Parathyroid adenoma (tissue), 2 donors: ENCODE measurements around the gene LMNA.
A peak's percentile ranks its signal among the peaks of the same experiment; 100 is the strongest.

Source experiments
- H2AFZ ChIP-seq: fragments of 300-600 bp; sonication (generic); one replicate; pipeline ENCODE4 v1.7.0; 2017; ENCODE audit warnings: antibody characterized with exemption, mild to moderate bottlenecking
- H3K27ac ChIP-seq: fragments of 300-600 bp; sonication (generic); one replicate; pipeline ENCODE4 v1.7.0; 2017
- H3K27me3 ChIP-seq: fragments of 300-600 bp; sonication (generic); one replicate; pipeline ENCODE4 v1.7.0; 2017; ENCODE audit warnings: low read length; ENCODE audit not compliant: control insufficient read depth, insufficient read depth
- H3K36me3 ChIP-seq: fragments of 300-600 bp; sonication (generic); one replicate; pipeline ENCODE4 v1.7.0; 2017; ENCODE audit warnings: low read length; ENCODE audit not compliant: control insufficient read depth, insufficient read depth
- H3K4me1 ChIP-seq: fragments of 300-600 bp; sonication (generic); one replicate; pipeline ENCODE4 v1.7.0; 2017; ENCODE audit warnings: control low read depth
- H3K4me2 ChIP-seq: fragments of 300-600 bp; sonication (generic); one replicate; pipeline ENCODE4 v1.7.0; 2017; ENCODE audit warnings: low read length
- H3K4me3 ChIP-seq: fragments of 300-600 bp; sonication (generic); one replicate; pipeline ENCODE4 v1.7.0; 2017; ENCODE audit warnings: low read depth, low read length
- H3K79me2 ChIP-seq: fragments of 300-600 bp; sonication (generic); one replicate; pipeline ENCODE4 v1.7.0; 2017; ENCODE audit warnings: control low read depth
- H3K9ac ChIP-seq: fragments of 300-600 bp; sonication (generic); one replicate; pipeline ENCODE4 v1.7.0; 2017; ENCODE audit warnings: mild to moderate bottlenecking
- H3K9me3 ChIP-seq: fragments of 300-600 bp; sonication (generic); one replicate; pipeline ENCODE4 v1.7.0; 2017; ENCODE audit warnings: low read length; ENCODE audit not compliant: control insufficient read depth
- TF ChIP-seq, protein P1 (sequence below): fragments of 300-600 bp; sonication (generic); IDR thresholded peaks from one replicate; pipeline ENCODE4 v1.7.0; 2017; ENCODE audit warnings: antibody characterized with exemption, mild to moderate bottlenecking
- donor health status: primary hyperparathyroidism.

LMNA gene

DNA sequence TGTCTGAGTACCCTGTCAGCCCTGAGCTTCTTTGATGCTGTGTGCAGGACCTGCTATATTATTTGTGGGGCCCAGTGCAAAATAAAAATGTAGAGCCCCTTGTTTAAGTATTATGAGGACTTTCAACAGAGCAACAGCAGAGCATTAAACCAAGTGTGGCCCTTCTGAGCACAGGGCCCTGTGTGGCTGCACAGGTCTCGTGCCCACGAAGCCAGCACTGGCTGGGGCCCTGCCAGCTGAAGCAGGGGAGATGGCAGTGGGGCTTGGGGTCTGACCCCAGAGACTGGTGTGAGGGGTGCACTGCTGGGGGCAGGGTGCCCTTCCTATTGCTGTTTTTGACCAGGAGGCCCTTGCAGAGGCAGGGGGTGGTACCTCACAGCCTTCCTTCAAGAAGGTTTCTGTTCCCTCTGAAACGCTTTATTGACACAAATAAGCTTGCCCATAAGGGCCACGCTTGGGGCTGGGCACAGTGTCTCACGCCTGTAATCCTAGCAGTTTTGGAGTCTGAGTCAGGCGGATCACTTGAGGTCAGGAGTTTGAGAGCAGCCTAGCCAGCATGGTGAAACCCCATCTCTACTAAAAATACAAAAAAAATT is 36.7 kb downstream of the LMNA start:
- H3K9ac ChIP-seq, result no peak overlapping the region
- no peaks in the 10 kb centered on the region for H3K27me3 ChIP-seq
- H3K4me2 ChIP-seq, result no peak overlapping the region
- no peak overlapping the region for H3K27ac ChIP-seq
- no peak overlapping the region for H2AFZ ChIP-seq
- no peaks in the 10 kb centered on the region for H3K9me3 ChIP-seq
- TF ChIP-seq, protein P1, sequence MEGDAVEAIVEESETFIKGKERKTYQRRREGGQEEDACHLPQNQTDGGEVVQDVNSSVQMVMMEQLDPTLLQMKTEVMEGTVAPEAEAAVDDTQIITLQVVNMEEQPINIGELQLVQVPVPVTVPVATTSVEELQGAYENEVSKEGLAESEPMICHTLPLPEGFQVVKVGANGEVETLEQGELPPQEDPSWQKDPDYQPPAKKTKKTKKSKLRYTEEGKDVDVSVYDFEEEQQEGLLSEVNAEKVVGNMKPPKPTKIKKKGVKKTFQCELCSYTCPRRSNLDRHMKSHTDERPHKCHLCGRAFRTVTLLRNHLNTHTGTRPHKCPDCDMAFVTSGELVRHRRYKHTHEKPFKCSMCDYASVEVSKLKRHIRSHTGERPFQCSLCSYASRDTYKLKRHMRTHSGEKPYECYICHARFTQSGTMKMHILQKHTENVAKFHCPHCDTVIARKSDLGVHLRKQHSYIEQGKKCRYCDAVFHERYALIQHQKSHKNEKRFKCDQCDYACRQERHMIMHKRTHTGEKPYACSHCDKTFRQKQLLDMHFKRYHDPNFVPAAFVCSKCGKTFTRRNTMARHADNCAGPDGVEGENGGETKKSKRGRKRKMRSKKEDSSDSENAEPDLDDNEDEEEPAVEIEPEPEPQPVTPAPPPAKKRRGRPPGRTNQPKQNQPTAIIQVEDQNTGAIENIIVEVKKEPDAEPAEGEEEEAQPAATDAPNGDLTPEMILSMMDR, result no peak
- peaks cover 6% of the 10 kb centered on the region for H3K4me1 ChIP-seq
- H3K4me3 ChIP-seq, result no peak overlapping the region
- no peaks in the 10 kb centered on the region for H3K79me2 ChIP-seq
- no peaks in the 10 kb centered on the region for H3K36me3 ChIP-seq

DNA sequence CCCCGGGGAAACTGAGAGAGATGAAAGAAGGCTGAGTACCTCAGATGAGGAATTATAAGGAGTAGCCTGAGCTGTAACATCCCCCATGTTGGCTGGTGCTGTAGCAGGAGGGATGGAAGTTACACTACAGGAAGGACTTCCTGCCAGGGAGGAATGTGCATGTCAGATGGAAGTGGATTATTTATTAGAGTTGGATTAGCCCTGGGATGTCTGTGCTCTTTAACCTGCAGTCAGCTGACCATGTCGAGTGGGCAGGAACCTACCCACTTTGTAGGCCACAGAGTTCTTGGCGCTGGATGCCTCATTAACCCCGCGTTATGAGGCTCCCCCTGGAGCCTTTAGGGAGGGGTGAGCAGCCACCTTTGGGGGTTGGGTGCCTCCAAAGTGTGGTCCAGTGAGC is 38.1 kb downstream of the LMNA start:
- Histone ChIP-seq H3K4me1 (no peaks in the 10 kb centered on the region), H3K36me3 (no peaks in the 10 kb centered on the region)

GRCh38 chr1:156153362-156153761 is 38.9 kb downstream of the LMNA start, which contains the start of gene SEMA4A:
SEMA4A (plus strand) TSS chr1:156153585; CDS start chr1:156154579, 994 bp downstream.
- no peaks in the 10 kb centered on the region for H3K79me2 ChIP-seq
- no peaks in the 10 kb centered on the region for H3K4me1 ChIP-seq
- H3K4me3 ChIP-seq, result no peak within 1 kb of the TSS
- TF ChIP-seq, protein P1, result no peak
- no peaks in the 10 kb centered on the region for H3K36me3 ChIP-seq
- no peak within 1 kb of the TSS for H3K9ac ChIP-seq
- H3K27ac ChIP-seq, result no peak within 1 kb of the TSS
- H3K4me2 ChIP-seq, result peak within 1 kb of the TSS; percentile 40
- H3K27me3 ChIP-seq, result no peaks in the 10 kb centered on the region
- no peak within 1 kb of the TSS for H2AFZ ChIP-seq
- H3K9me3 ChIP-seq, result no peaks in the 10 kb centered on the region

More for the DNA sequence above, 38.1 kb downstream of the LMNA start:
- no peak overlapping the region for H3K9ac ChIP-seq
- H3K27me3 ChIP-seq, result no peaks in the 10 kb centered on the region
- H3K9me3 ChIP-seq, result no peaks in the 10 kb centered on the region
- H3K27ac ChIP-seq, result no peak overlapping the region
- TF ChIP-seq, protein P1, result no peak
- H3K79me2 ChIP-seq, result no peaks in the 10 kb centered on the region
- H3K4me2 ChIP-seq, result no peak overlapping the region
- no peak overlapping the region for H3K4me3 ChIP-seq
- no peak overlapping the region for H2AFZ ChIP-seq

- Histone ChIP-seq H3K27ac (no peak overlapping the region), H3K4me2 (no peak overlapping the region), H3K4me3 (no peak overlapping the region), H3K79me2 (no peaks in the 10 kb centered on the region), H3K36me3 (no peaks in the 10 kb centered on the region), H3K9ac (no peak overlapping the region), H3K4me1 (no peaks in the 10 kb centered on the region), H3K9me3 (no peaks in the 10 kb centered on the region), H3K27me3 (no peaks in the 10 kb centered on the region), H2AFZ (no peak overlapping the region)
- TF ChIP-seq, protein P1, result no peak
Measured at GRCh38 chr1:156154317-156154749, 39.8 kb downstream of the LMNA start.
